ENCODE measurements around the gene STARD13. TPM values are rescaled to one million over a fixed set of nuclear protein-coding genes. Genes with fewer than 3 reads are reported as not detected.

Gene STARD13
- total and polyA plus RNA-seq, 2 donors: 1.7 to 2.0 TPM

- H3K4me1 ChIP-seq (ENCODE audit: control insufficient read depth in 2 of 2, insufficient read depth in 2 of 2, low read length in 2 of 2): no peaks in the 10 kb centered on the region
- WGBS: 98% methylated on average over 3 of the region's 3 CpGs
These were observed 9.6 kb downstream of the STARD13 start for GRCh38 chr13:33275916-33276315.

GRCh38 chr13:33274264-33274663, 11.3 kb downstream of the STARD13 start:
- no peaks in the 10 kb centered on the region for H3K36me3 ChIP-seq (ENCODE audit: control insufficient read depth in 2 of 2, insufficient read depth in 2 of 2, low read length in 1 of 2)
- H3K27me3 ChIP-seq (ENCODE audit: control insufficient read depth in 2 of 2, insufficient read depth in 1 of 2, low read length in 1 of 2): no peaks in the 10 kb centered on the region
- no peaks in the 10 kb centered on the region for H3K4me1 ChIP-seq (ENCODE audit: control insufficient read depth in 2 of 2, insufficient read depth in 2 of 2, low read length in 2 of 2)
- DNase-seq (ENCODE audit: low read depth in 6 of 9, low spot score in 9 of 9): no peak
- H3K9me3 ChIP-seq (ENCODE audit: control insufficient read depth in 2 of 2, insufficient read depth in 1 of 2, low read length in 1 of 2): no peaks in the 10 kb centered on the region
- H3K4me3 ChIP-seq (ENCODE audit: low read length in 2 of 2): no peak overlapping the region
- WGBS: 97% methylated on average over 4 of the region's 4 CpGs
- no peak overlapping the region for H3K27ac ChIP-seq (ENCODE audit: low read depth in 1 of 2, low read length in 1 of 2)

More at GRCh38 chr13:33275916-33276315, 9.6 kb downstream of the STARD13 start:
- no peak for DNase-seq (ENCODE audit: low read depth in 6 of 9, low spot score in 9 of 9)
- no peaks in the 10 kb centered on the region for H3K9me3 ChIP-seq (ENCODE audit: control insufficient read depth in 2 of 2, insufficient read depth in 1 of 2, low read length in 1 of 2)
- no peaks in the 10 kb centered on the region for H3K36me3 ChIP-seq (ENCODE audit: control insufficient read depth in 2 of 2, insufficient read depth in 2 of 2, low read length in 1 of 2)
- H3K4me3 ChIP-seq (ENCODE audit: low read length in 2 of 2): no peak overlapping the region
- H3K27me3 ChIP-seq (ENCODE audit: control insufficient read depth in 2 of 2, insufficient read depth in 1 of 2, low read length in 1 of 2): no peaks in the 10 kb centered on the region
- no peak overlapping the region for H3K27ac ChIP-seq (ENCODE audit: low read depth in 1 of 2, low read length in 1 of 2)

GRCh38 chr13:33272531-33273124, 12.9 kb downstream of the STARD13 start:
- WGBS: 97% methylated on average over 7 of the region's 7 CpGs
- H3K27ac ChIP-seq (ENCODE audit: low read depth in 1 of 2, low read length in 1 of 2): no peak overlapping the region

DNA sequence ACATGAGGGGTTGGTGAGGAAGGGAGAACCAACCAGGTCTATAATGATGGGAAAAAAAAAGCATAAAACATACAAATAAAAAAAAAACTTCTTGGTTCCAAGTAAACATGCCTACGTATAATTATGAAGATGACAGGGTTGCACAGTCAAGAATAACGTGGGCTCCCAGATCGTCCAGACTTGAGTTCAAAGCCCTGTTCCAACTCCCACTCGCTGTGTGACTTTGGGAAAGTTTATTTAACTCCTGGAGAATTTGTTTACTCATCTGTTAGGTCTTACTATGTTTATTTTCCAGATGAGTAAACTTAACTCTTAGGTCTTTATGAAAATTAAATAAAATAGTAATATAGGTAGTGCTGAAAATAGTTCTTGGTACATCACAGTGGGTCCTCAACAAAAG, 13.8 kb downstream of the STARD13 start:
- no peaks in the 10 kb centered on the region for H3K36me3 ChIP-seq (ENCODE audit: control insufficient read depth in 2 of 2, insufficient read depth in 2 of 2, low read length in 1 of 2)
- H3K27ac ChIP-seq (ENCODE audit: low read depth in 1 of 2, low read length in 1 of 2): no peak overlapping the region
- DNase-seq (ENCODE audit: low read depth in 6 of 9, low spot score in 9 of 9): no peak
- H3K9me3 ChIP-seq (ENCODE audit: control insufficient read depth in 2 of 2, insufficient read depth in 1 of 2, low read length in 1 of 2): no peaks in the 10 kb centered on the region
- H3K4me3 ChIP-seq (ENCODE audit: low read length in 2 of 2): no peak overlapping the region
- H3K4me1 ChIP-seq (ENCODE audit: control insufficient read depth in 2 of 2, insufficient read depth in 2 of 2, low read length in 2 of 2): no peaks in the 10 kb centered on the region
- H3K27me3 ChIP-seq (ENCODE audit: control insufficient read depth in 2 of 2, insufficient read depth in 1 of 2, low read length in 1 of 2): no peaks in the 10 kb centered on the region
- WGBS: 96% methylated on average over 4 of the region's 4 CpGs

More at GRCh38 chr13:33272531-33273124, 12.9 kb downstream of the STARD13 start:
- no peak for DNase-seq (ENCODE audit: low read depth in 6 of 9, low spot score in 9 of 9)
- no peaks in the 10 kb centered on the region for H3K4me1 ChIP-seq (ENCODE audit: control insufficient read depth in 2 of 2, insufficient read depth in 2 of 2, low read length in 2 of 2)
- H3K4me3 ChIP-seq (ENCODE audit: low read length in 2 of 2): no peak overlapping the region
- no peaks in the 10 kb centered on the region for H3K9me3 ChIP-seq (ENCODE audit: control insufficient read depth in 2 of 2, insufficient read depth in 1 of 2, low read length in 1 of 2)
- H3K27me3 ChIP-seq (ENCODE audit: control insufficient read depth in 2 of 2, insufficient read depth in 1 of 2, low read length in 1 of 2): no peaks in the 10 kb centered on the region
- no peaks in the 10 kb centered on the region for H3K36me3 ChIP-seq (ENCODE audit: control insufficient read depth in 2 of 2, insufficient read depth in 2 of 2, low read length in 1 of 2)

GRCh38 chr13:33270895-33271538, 14.5 kb downstream of the STARD13 start:
- WGBS: 81% methylated on average over 3 of the region's 3 CpGs
- no peaks in the 10 kb centered on the region for H3K27me3 ChIP-seq (ENCODE audit: control insufficient read depth in 2 of 2, insufficient read depth in 1 of 2, low read length in 1 of 2)
- no peak for DNase-seq (ENCODE audit: low read depth in 6 of 9, low spot score in 9 of 9)

GRCh38 chr13:33265607-33266006, 19.9 kb downstream of the STARD13 start:
- Histone ChIP-seq H3K27me3 (ENCODE audit: control insufficient read depth in 2 of 2, insufficient read depth in 1 of 2, low read length in 1 of 2) (no peaks in the 10 kb centered on the region), H3K4me1 (ENCODE audit: control insufficient read depth in 2 of 2, insufficient read depth in 2 of 2, low read length in 2 of 2) (no peaks in the 10 kb centered on the region), H3K27ac (ENCODE audit: low read depth in 1 of 2, low read length in 1 of 2) (no peak overlapping the region), H3K9me3 (ENCODE audit: control insufficient read depth in 2 of 2, insufficient read depth in 1 of 2, low read length in 1 of 2) (no peaks in the 10 kb centered on the region), H3K4me3 (ENCODE audit: low read length in 2 of 2) (no peak overlapping the region), H3K36me3 (ENCODE audit: control insufficient read depth in 2 of 2, insufficient read depth in 2 of 2, low read length in 1 of 2) (no peaks in the 10 kb centered on the region)
- WGBS: 98% methylated on average over 2 of the region's 2 CpGs
- no peak for DNase-seq (ENCODE audit: low read depth in 6 of 9, low spot score in 9 of 9)

More at GRCh38 chr13:33270895-33271538, 14.5 kb downstream of the STARD13 start:
- Histone ChIP-seq H3K27ac (ENCODE audit: low read depth in 1 of 2, low read length in 1 of 2) (no peak overlapping the region), H3K4me3 (ENCODE audit: low read length in 2 of 2) (no peak overlapping the region), H3K4me1 (ENCODE audit: control insufficient read depth in 2 of 2, insufficient read depth in 2 of 2, low read length in 2 of 2) (no peaks in the 10 kb centered on the region), H3K36me3 (ENCODE audit: control insufficient read depth in 2 of 2, insufficient read depth in 2 of 2, low read length in 1 of 2) (no peaks in the 10 kb centered on the region), H3K9me3 (ENCODE audit: control insufficient read depth in 2 of 2, insufficient read depth in 1 of 2, low read length in 1 of 2) (no peaks in the 10 kb centered on the region)

DNA sequence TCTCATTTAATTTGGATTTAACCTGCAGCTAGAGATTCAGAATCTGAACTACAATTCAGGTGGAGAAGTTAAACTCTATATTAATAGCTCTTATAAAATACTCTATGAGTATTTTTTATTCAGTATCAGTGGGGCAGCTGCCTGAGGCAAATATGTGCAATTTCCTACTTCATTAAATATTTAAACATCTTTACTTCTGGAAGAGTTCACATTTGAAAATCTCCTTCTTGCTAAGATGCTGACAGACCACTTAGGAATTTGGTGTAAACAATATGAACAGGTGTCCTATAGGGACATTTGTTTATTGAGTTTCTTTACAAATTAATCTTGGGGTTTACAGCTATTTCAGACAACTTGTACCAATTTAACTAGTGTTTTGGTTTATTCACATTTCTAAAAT, 20.4 kb downstream of the STARD13 start:
- no peaks in the 10 kb centered on the region for H3K4me1 ChIP-seq (ENCODE audit: control insufficient read depth in 2 of 2, insufficient read depth in 2 of 2, low read length in 2 of 2)
- H3K4me3 ChIP-seq (ENCODE audit: low read length in 2 of 2): no peak overlapping the region
- H3K9me3 ChIP-seq (ENCODE audit: control insufficient read depth in 2 of 2, insufficient read depth in 1 of 2, low read length in 1 of 2): no peaks in the 10 kb centered on the region
- H3K36me3 ChIP-seq (ENCODE audit: control insufficient read depth in 2 of 2, insufficient read depth in 2 of 2, low read length in 1 of 2): no peaks in the 10 kb centered on the region
- H3K27ac ChIP-seq (ENCODE audit: low read depth in 1 of 2, low read length in 1 of 2): no peak overlapping the region
- no peaks in the 10 kb centered on the region for H3K27me3 ChIP-seq (ENCODE audit: control insufficient read depth in 2 of 2, insufficient read depth in 1 of 2, low read length in 1 of 2)
- no peak for DNase-seq (ENCODE audit: low read depth in 6 of 9, low spot score in 9 of 9)

GRCh38 chr13:33264620-33264978, 21.0 kb downstream of the STARD13 start:
- no peaks in the 10 kb centered on the region for H3K9me3 ChIP-seq (ENCODE audit: control insufficient read depth in 2 of 2, insufficient read depth in 1 of 2, low read length in 1 of 2)
- no peaks in the 10 kb centered on the region for H3K27me3 ChIP-seq (ENCODE audit: control insufficient read depth in 2 of 2, insufficient read depth in 1 of 2, low read length in 1 of 2)
- no peak overlapping the region for H3K27ac ChIP-seq (ENCODE audit: low read depth in 1 of 2, low read length in 1 of 2)
- no peaks in the 10 kb centered on the region for H3K36me3 ChIP-seq (ENCODE audit: control insufficient read depth in 2 of 2, insufficient read depth in 2 of 2, low read length in 1 of 2)
- H3K4me3 ChIP-seq (ENCODE audit: low read length in 2 of 2): no peak overlapping the region
- 97% methylated on average over 4 of the region's 4 CpGs for WGBS
- no peaks in the 10 kb centered on the region for H3K4me1 ChIP-seq (ENCODE audit: control insufficient read depth in 2 of 2, insufficient read depth in 2 of 2, low read length in 2 of 2)
- DNase-seq (ENCODE audit: low read depth in 6 of 9, low spot score in 9 of 9): no peak

DNA sequence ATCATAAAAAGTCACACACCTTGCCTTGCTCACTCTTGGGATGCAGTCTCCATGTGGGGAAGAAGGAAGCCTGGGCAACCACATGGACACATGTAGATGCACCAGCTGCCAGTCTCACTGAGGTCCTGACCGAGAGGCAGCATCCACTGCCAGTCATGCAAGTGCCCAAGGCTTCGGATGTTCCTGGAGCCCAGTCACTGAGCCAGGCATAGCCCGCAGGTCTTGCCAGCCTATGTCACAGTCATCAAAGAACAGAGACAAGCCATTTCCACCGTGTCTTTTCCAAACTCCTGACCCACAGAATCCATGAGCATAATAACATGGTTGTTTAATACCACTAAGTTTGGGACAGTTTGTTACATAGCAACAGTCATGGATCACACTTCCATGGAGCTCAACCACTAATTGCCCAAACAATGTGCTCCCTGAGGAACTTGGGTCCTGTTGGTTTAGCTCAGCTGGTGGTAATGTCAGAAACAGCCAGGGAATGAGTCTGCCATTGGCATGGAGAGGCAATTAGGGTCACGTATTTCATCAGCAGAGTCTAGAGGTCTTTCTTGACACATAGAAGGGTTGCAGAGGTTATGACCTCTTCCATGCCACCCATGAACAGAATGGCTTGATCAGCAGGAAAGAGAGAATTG, 21.5 kb downstream of the STARD13 start:
- 96% methylated on average over 5 of the region's 5 CpGs for WGBS
- no peak overlapping the region for H3K27ac ChIP-seq (ENCODE audit: low read depth in 1 of 2, low read length in 1 of 2)
- H3K27me3 ChIP-seq (ENCODE audit: control insufficient read depth in 2 of 2, insufficient read depth in 1 of 2, low read length in 1 of 2): no peaks in the 10 kb centered on the region
- no peak overlapping the region for H3K4me3 ChIP-seq (ENCODE audit: low read length in 2 of 2)
- H3K9me3 ChIP-seq (ENCODE audit: control insufficient read depth in 2 of 2, insufficient read depth in 1 of 2, low read length in 1 of 2): no peaks in the 10 kb centered on the region
- no peaks in the 10 kb centered on the region for H3K36me3 ChIP-seq (ENCODE audit: control insufficient read depth in 2 of 2, insufficient read depth in 2 of 2, low read length in 1 of 2)
- H3K4me1 ChIP-seq (ENCODE audit: control insufficient read depth in 2 of 2, insufficient read depth in 2 of 2, low read length in 2 of 2): no peaks in the 10 kb centered on the region
- DNase-seq (ENCODE audit: low read depth in 6 of 9, low spot score in 9 of 9): no peak

Measured in thymus (tissue), 11 donors.